ENCODE results near the gene TEX50. TPM values are rescaled to one million over a fixed set of nuclear protein-coding genes. Genes with fewer than 3 reads are reported as not detected.

Gene TEX50
- polyA plus RNA-seq, 2 of the 4 experiments (the other 2 are of a cell fraction) = not detected

DNA sequence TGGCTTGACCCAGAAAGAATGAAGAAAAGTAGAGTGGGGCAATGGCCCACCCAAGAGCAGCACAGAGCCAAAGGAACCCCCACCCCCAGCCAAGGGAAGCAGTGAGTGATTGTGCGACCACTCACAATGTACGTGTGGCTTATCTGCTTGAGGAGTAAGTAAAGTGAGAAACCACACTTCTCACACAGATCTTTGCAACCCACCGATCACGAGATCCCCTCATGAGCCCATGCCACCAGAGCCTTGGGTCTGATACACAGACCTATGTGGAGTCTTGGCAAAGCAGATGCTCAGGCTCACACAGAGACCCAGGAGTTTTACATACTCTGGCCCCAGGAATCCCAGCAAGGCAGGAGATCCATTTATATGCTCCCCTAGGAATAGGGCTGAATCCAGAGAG is 18.3 kb upstream of the TEX50 start:
- Histone ChIP-seq H3K27ac (no peak overlapping the region), H3K4me3 (no peak overlapping the region), H3K4me1 (no peaks in the 10 kb centered on the region), H3K9me3 (peaks cover 10% of the 10 kb centered on the region; the same call in 1 of the 3 replicates), H3K4me2 (no peak overlapping the region)
- POLR2A ChIA-PET = no interaction called here
- CTCF ChIA-PET = no interaction called here
- no peak for DNase-seq (ENCODE audit: low read depth in 1 of 2, low spot score in 1 of 2)
- 60% methylated on average over 4 of the region's 4 CpGs for WGBS (ENCODE audit: missing lambda C conversion rate)
- TF ChIP-seq CEBPB (IDR thresholded peaks at IDR 0.05) (no peak), RFX5 (IDR thresholded peaks at IDR 0.05) (no peak), CBX2 (IDR thresholded peaks at IDR 0.05; ENCODE audit: borderline replicate concordance, low read depth) (no peak), HEYL (CRISPR knock-in tag; IDR thresholded peaks at IDR 0.05) (no peak), ZC3H11A (IDR thresholded peaks at IDR 0.05) (no peak), HOXA7 (CRISPR knock-in tag; IDR thresholded peaks at IDR 0.05) (no peak), RARB (CRISPR knock-in tag; IDR thresholded peaks at IDR 0.05) (no peak), NFE2L2 (conservative IDR thresholded peaks at IDR 0.05; ENCODE audit: low read length) (no peak), KDM1A (IDR thresholded peaks at IDR 0.05; ENCODE audit: low read depth) (no peak), SREBF2 (IDR thresholded peaks at IDR 0.05) (no peak), SMC3 (IDR thresholded peaks at IDR 0.05) (no peak), CBX8 (IDR thresholded peaks at IDR 0.05) (no peak), FOSB (CRISPR knock-in tag; IDR thresholded peaks at IDR 0.05) (no peak), NR3C1 (IDR thresholded peaks at IDR 0.05) (no peak), ZFP36 (IDR thresholded peaks at IDR 0.05; ENCODE audit: borderline replicate concordance, partially characterized antibody) (no peak), ESRRA (IDR thresholded peaks at IDR 0.05; ENCODE audit: borderline replicate concordance, low read length) (no peak), TFCP2L1 (CRISPR knock-in tag; IDR thresholded peaks at IDR 0.05) (no peak), HDAC2 (IDR thresholded peaks at IDR 0.05) (no peak)
- TF ChIP-seq, protein P1, sequence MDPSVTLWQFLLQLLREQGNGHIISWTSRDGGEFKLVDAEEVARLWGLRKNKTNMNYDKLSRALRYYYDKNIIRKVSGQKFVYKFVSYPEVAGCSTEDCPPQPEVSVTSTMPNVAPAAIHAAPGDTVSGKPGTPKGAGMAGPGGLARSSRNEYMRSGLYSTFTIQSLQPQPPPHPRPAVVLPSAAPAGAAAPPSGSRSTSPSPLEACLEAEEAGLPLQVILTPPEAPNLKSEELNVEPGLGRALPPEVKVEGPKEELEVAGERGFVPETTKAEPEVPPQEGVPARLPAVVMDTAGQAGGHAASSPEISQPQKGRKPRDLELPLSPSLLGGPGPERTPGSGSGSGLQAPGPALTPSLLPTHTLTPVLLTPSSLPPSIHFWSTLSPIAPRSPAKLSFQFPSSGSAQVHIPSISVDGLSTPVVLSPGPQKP (IDR thresholded peaks at IDR 0.05; ENCODE audit: low read depth, low read length) = no peak
- TF ChIP-seq, protein P2, sequence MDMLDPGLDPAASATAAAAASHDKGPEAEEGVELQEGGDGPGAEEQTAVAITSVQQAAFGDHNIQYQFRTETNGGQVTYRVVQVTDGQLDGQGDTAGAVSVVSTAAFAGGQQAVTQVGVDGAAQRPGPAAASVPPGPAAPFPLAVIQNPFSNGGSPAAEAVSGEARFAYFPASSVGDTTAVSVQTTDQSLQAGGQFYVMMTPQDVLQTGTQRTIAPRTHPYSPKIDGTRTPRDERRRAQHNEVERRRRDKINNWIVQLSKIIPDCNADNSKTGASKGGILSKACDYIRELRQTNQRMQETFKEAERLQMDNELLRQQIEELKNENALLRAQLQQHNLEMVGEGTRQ (IDR thresholded peaks at IDR 0.05) = no peak
- no peak for FAIRE-seq
- no peak for ATAC-seq

DNA sequence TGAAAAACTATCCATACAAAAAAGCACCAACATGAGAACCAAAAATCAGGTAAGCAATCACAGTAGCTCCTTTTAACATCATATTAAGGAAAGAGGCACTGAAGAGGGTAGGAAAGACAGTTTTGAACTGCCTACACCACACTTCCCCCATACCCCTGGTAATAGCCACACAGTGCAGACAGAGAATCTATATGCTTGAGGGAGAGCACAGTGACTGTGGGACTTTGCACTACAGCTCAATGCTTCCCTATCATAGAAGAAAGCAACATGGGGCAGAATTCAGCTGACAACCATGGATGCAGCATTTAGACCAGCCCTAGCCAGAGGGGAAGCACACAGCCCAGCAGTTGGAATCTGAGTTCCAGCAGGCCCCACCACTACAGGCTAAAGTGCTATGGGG is 7.9 kb upstream of the TEX50 start:
- H3K4me3 ChIP-seq = no peak overlapping the region
- no peaks in the 10 kb centered on the region for H3K4me1 ChIP-seq
- ChIA-PET CTCF (no interaction called here), POLR2A (no interaction called here)
- DNase-seq (ENCODE audit: low read depth in 1 of 2, low spot score in 1 of 2) (no peak), ATAC-seq (no peak), FAIRE-seq (no peak)
- no peak for TF ChIP-seq RCOR1 (IDR thresholded peaks at IDR 0.05; ENCODE audit: low read depth, low read length)
- no peak for TF ChIP-seq SMC3 (IDR thresholded peaks at IDR 0.05)
- TF ChIP-seq KDM5A (IDR thresholded peaks at IDR 0.05) = no peak
- TF ChIP-seq, protein P3, sequence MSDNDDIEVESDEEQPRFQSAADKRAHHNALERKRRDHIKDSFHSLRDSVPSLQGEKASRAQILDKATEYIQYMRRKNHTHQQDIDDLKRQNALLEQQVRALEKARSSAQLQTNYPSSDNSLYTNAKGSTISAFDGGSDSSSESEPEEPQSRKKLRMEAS (IDR thresholded peaks at IDR 0.05) = no peak
- TF ChIP-seq HOXB13 (CRISPR knock-in tag; IDR thresholded peaks at IDR 0.05; ENCODE audit: low read depth) = no peak
- no peak for TF ChIP-seq ESRRA (IDR thresholded peaks at IDR 0.05; ENCODE audit: borderline replicate concordance, low read length)
- no peak for TF ChIP-seq RNF2 (IDR thresholded peaks at IDR 0.05; ENCODE audit: borderline replicate concordance, low read depth)
- no peak for TF ChIP-seq ZNF302 (CRISPR knock-in tag; IDR thresholded peaks at IDR 0.05)
- no peak for TF ChIP-seq NFE2L2 (conservative IDR thresholded peaks at IDR 0.05; ENCODE audit: low read length)
- TF ChIP-seq PHF8 (IDR thresholded peaks at IDR 0.05; ENCODE audit: borderline replicate concordance, low read depth) = no peak
- no peak for TF ChIP-seq RAD21 (conservative IDR thresholded peaks at IDR 0.05 in 1 of 2, IDR thresholded peaks at IDR 0.05 in 1 of 2)
- no peak for TF ChIP-seq FOSB (CRISPR knock-in tag; IDR thresholded peaks at IDR 0.05)
- no peak for TF ChIP-seq HDAC2 (IDR thresholded peaks at IDR 0.05)
- TF ChIP-seq, protein P4, sequence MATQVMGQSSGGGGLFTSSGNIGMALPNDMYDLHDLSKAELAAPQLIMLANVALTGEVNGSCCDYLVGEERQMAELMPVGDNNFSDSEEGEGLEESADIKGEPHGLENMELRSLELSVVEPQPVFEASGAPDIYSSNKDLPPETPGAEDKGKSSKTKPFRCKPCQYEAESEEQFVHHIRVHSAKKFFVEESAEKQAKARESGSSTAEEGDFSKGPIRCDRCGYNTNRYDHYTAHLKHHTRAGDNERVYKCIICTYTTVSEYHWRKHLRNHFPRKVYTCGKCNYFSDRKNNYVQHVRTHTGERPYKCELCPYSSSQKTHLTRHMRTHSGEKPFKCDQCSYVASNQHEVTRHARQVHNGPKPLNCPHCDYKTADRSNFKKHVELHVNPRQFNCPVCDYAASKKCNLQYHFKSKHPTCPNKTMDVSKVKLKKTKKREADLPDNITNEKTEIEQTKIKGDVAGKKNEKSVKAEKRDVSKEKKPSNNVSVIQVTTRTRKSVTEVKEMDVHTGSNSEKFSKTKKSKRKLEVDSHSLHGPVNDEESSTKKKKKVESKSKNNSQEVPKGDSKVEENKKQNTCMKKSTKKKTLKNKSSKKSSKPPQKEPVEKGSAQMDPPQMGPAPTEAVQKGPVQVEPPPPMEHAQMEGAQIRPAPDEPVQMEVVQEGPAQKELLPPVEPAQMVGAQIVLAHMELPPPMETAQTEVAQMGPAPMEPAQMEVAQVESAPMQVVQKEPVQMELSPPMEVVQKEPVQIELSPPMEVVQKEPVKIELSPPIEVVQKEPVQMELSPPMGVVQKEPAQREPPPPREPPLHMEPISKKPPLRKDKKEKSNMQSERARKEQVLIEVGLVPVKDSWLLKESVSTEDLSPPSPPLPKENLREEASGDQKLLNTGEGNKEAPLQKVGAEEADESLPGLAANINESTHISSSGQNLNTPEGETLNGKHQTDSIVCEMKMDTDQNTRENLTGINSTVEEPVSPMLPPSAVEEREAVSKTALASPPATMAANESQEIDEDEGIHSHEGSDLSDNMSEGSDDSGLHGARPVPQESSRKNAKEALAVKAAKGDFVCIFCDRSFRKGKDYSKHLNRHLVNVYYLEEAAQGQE (IDR thresholded peaks at IDR 0.05) = no peak
- TF ChIP-seq CHD2 (IDR thresholded peaks at IDR 0.05; ENCODE audit: low read length, partially characterized antibody) = no peak
- TF ChIP-seq, protein P5, sequence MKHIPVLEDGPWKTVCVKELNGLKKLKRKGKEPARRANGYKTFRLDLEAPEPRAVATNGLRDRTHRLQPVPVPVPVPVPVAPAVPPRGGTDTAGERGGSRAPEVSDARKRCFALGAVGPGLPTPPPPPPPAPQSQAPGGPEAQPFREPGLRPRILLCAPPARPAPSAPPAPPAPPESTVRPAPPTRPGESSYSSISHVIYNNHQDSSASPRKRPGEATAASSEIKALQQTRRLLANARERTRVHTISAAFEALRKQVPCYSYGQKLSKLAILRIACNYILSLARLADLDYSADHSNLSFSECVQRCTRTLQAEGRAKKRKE (CRISPR knock-in tag; IDR thresholded peaks at IDR 0.05; ENCODE audit: low read depth) = no peak
- TF ChIP-seq CBX8 (IDR thresholded peaks at IDR 0.05) = no peak
- TF ChIP-seq CBX2 (IDR thresholded peaks at IDR 0.05; ENCODE audit: borderline replicate concordance, low read depth) = no peak
- no peaks in the 10 kb centered on the region; the same call in 2 of the 3 replicates for H3K9me3 ChIP-seq
- H3K4me2 ChIP-seq = no peak overlapping the region
- no peak overlapping the region for H3K27ac ChIP-seq

Data from A549 (cell line).